PC-9 (cell line): ENCODE measurements around the gene SLCO1B3. TPM values are rescaled to one million over a fixed set of nuclear protein-coding genes. Genes with fewer than 3 reads are reported as not detected.

Source experiments
- BruUV-seq: library from RNA; stranded (reverse); fragments of 400-500 nt; replicated peaks from 2 replicates; lab custom pipeline; 2021; lab: Mats Ljungman, UMichigan
- CTCF ChIA-PET: fragments of 300-600 bp; sonication (Branson Sonifier 250); formaldehyde crosslinking; loops from one replicate; lab custom pipeline; 2022; ENCODE audit warnings: antibody characterized with exemption; lab: Charles Lee
- POLR2A ChIA-PET: fragments of 300-600 bp; sonication (Branson Sonifier 250); formaldehyde crosslinking; loops from one replicate; lab custom pipeline; 2022; ENCODE audit warnings: antibody characterized with exemption; ENCODE audit not compliant: unreplicated experiment; lab: Charles Lee
- DNase-seq, 2 experiments: peaks; one replicate each; pipeline versions ENCODE4 v3.0.0 to v3.0.0-alpha.2; 2015 to 2022; ENCODE audit warnings: mixed read lengths in 1 of 2
- H2AFZ ChIP-seq: fragments of 200-600 bp; sonication (generic); 2 replicates; pipeline ENCODE4 v1.8.1; 2017; ENCODE audit warnings: antibody characterized with exemption
- H3F3A ChIP-seq: fragments of 200-600 bp; sonication (generic); 2 replicates; pipeline ENCODE4 v1.8.1; 2017; ENCODE audit warnings: antibody characterized with exemption, mild to moderate bottlenecking, low read depth; ENCODE audit not compliant: insufficient read depth
- H3K27ac ChIP-seq: fragments of 200-600 bp; sonication (generic); 2 replicates; pipeline ENCODE4 v1.6.1; 2016; ENCODE audit warnings: mixed run types
- H3K27me3 ChIP-seq: fragments of 200-600 bp; sonication (generic); 2 replicates; pipeline ENCODE4 v1.6.1; 2016; ENCODE audit warnings: low read depth, mixed run types; ENCODE audit not compliant: insufficient read depth
- H3K36me3 ChIP-seq: fragments of 200-600 bp; sonication (generic); 2 replicates; pipeline ENCODE4 v1.6.1; 2016; ENCODE audit warnings: low read depth, mixed run types
- H3K4me1 ChIP-seq: fragments of 200-600 bp; sonication (generic); replicated peaks from 2 replicates; pipeline ENCODE4 v1.6.1; 2016; ENCODE audit warnings: mixed run types; ENCODE audit not compliant: insufficient read depth
- H3K4me2 ChIP-seq: fragments of 200-600 bp; sonication (generic); 2 replicates; pipeline ENCODE4 v1.6.1; 2017; ENCODE audit warnings: mixed run types
- H3K4me3 ChIP-seq: fragments of 200-600 bp; sonication (generic); 2 replicates; pipeline ENCODE4 v1.6.1; 2016; ENCODE audit warnings: mixed run types
- H3K79me2 ChIP-seq: fragments of 200-600 bp; sonication (generic); 2 replicates; pipeline ENCODE4 v1.6.1; 2017; ENCODE audit warnings: low read depth, mixed run types
- H3K9me2 ChIP-seq: fragments of 200-600 bp; sonication (generic); 2 replicates; pipeline ENCODE4 v1.8.1; 2017; ENCODE audit warnings: mild to moderate bottlenecking; ENCODE audit not compliant: insufficient read depth
- H3K9me3 ChIP-seq: fragments of 200-600 bp; sonication (generic); 2 replicates; pipeline ENCODE4 v1.8.1; 2016; ENCODE audit warnings: low read depth; ENCODE audit not compliant: insufficient read depth
- H4K20me1 ChIP-seq: fragments of 200-600 bp; sonication (generic); 2 replicates; pipeline ENCODE4 v1.8.1; 2017; ENCODE audit not compliant: insufficient read depth
- EZH2 ChIP-seq: fragments of 200-600 bp; sonication (generic); IDR thresholded peaks from 2 replicates; pipeline ENCODE4 v1.8.0; 2017; ENCODE audit warnings: antibody characterized with exemption, low read depth
- intact Hi-C: fragments of 100-400 bp; cut with micrococcal nuclease; formaldehyde crosslinking; loops from one replicate; pipeline ENCODE4 v1.10.0; 2022; ENCODE audit not compliant: unreplicated experiment
- total RNA-seq: library from RNA; stranded (reverse); gene quantifications from 2 replicates; pipeline ENCODE4 v1.2.3, GENCODE V29; 2021
- TF ChIP-seq, protein P1 (sequence below): fragments of 200-600 bp; sonication (generic); conservative IDR thresholded peaks from 2 replicates; pipeline ENCODE4 v1.6.1; 2017; ENCODE audit warnings: mixed run types, antibody characterized with exemption, mild to moderate bottlenecking, moderate library complexity

SLCO1B3 gene
- total RNA-seq, 1 experiment from 2014 or later, result 37.5 TPM

DNA sequence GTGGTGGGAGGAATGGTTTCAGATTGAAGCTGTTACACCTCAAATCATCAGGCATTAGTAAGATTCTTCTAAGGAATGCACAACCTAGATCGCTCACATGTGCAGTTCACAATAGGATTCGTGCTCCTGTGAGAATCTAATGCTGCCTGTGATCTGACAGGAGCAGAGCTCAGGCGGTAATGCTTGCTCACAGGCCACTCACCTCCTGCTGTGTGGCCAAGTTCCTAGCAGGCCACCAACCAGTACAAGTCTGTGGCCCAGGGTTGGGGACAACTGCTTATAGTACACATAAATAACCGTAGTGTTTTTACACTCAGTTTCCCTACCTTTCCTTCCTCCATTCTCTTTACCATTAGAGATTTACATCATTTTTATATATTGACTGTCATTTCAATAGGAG is 121.4 kb downstream of the SLCO1B3 start:
- no peaks in the 10 kb centered on the region for H3K9me2 ChIP-seq
- no peaks in the 10 kb centered on the region for H3K79me2 ChIP-seq
- no peak overlapping the region for H3K4me2 ChIP-seq
- H3F3A ChIP-seq, result no peaks in the 10 kb centered on the region
- no peaks in the 10 kb centered on the region for H4K20me1 ChIP-seq
- H3K27ac ChIP-seq, result no peak overlapping the region
- H3K9me3 ChIP-seq, result no peaks in the 10 kb centered on the region
- H3K36me3 ChIP-seq, result no peaks in the 10 kb centered on the region
- no peak overlapping the region for H3K4me3 ChIP-seq
- no peak for TF ChIP-seq EZH2
- ChIA-PET POLR2A (no interaction called here), CTCF (no interaction called here)
- H3K4me1 ChIP-seq, result no peaks in the 10 kb centered on the region
- H2AFZ ChIP-seq, result no peak overlapping the region
- intact Hi-C loops, result no loop called here
- no peaks in the 10 kb centered on the region for H3K27me3 ChIP-seq
- no TSS peak for BruUV-seq
- DNase-seq, result no peak

DNA sequence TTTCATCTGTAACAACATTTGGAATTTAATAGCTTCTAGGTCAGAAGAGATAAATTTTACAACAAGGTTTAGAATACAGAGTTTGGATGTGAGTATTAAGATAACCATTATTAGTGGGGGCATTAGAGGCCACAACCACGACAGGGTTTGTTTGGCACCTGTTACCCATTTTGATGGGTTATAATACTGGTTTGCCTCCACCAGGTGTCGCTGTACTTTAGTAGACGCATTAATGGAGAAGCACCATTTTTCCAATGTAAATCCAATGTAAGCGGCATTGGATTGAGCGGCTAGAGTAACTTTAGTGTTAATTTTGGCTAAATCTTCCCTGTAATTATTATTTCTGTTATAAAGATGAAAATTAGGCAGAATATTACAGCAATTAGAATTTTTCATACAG is 136.2 kb downstream of the SLCO1B3 start:
- CTCF ChIA-PET, result interaction anchor here (0.6 kb wide), 1 partner anchor 511 kb away, joined by 3 read pairs; no protein-coding TSS in a partner anchor
- DNase-seq, result no peak
- Histone ChIP-seq H3K79me2 (no peaks in the 10 kb centered on the region), H3K4me2 (no peak overlapping the region), H3K27ac (no peak overlapping the region), H3K36me3 (no peaks in the 10 kb centered on the region), H4K20me1 (no peaks in the 10 kb centered on the region), H3K4me3 (no peak overlapping the region), H3K9me3 (no peaks in the 10 kb centered on the region), H3K4me1 (no peaks in the 10 kb centered on the region), H3K9me2 (no peaks in the 10 kb centered on the region), H3F3A (no peaks in the 10 kb centered on the region), H3K27me3 (no peaks in the 10 kb centered on the region), H2AFZ (no peak overlapping the region)
- no TSS peak for BruUV-seq
- POLR2A ChIA-PET, result no interaction called here
- intact Hi-C loops, result no loop called here
- TF ChIP-seq EZH2, result no peak
- TF ChIP-seq, protein P1, sequence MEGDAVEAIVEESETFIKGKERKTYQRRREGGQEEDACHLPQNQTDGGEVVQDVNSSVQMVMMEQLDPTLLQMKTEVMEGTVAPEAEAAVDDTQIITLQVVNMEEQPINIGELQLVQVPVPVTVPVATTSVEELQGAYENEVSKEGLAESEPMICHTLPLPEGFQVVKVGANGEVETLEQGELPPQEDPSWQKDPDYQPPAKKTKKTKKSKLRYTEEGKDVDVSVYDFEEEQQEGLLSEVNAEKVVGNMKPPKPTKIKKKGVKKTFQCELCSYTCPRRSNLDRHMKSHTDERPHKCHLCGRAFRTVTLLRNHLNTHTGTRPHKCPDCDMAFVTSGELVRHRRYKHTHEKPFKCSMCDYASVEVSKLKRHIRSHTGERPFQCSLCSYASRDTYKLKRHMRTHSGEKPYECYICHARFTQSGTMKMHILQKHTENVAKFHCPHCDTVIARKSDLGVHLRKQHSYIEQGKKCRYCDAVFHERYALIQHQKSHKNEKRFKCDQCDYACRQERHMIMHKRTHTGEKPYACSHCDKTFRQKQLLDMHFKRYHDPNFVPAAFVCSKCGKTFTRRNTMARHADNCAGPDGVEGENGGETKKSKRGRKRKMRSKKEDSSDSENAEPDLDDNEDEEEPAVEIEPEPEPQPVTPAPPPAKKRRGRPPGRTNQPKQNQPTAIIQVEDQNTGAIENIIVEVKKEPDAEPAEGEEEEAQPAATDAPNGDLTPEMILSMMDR, result peak; percentile 76

DNA sequence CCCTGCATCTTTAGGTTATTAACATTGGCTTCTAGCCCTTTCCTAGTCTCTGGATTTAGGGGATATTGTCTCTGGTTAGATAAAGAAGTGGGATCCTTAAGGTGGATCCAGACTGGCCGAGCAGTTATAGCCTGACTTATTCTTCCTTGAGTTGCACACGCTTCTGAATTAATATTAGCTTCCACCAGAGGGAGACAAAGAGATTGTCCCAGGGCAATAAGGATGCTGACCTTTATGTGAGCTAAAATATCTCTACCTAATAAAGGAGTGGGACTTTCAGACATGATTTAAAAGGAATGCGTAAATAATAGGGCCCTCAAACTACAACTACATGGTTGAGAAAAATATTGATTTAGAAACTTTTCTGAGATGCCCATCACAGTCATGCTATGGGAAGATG is 139.7 kb downstream of the SLCO1B3 start:
- ChIA-PET CTCF (no interaction called here), POLR2A (no interaction called here)
- H3K4me1 ChIP-seq, result no peaks in the 10 kb centered on the region
- H3K27me3 ChIP-seq, result no peaks in the 10 kb centered on the region
- H3K27ac ChIP-seq, result no peak overlapping the region
- H4K20me1 ChIP-seq, result no peaks in the 10 kb centered on the region
- intact Hi-C loops, result no loop called here
- no peaks in the 10 kb centered on the region for H3K36me3 ChIP-seq
- TF ChIP-seq, protein P1, result peak; percentile 74
- no peak for TF ChIP-seq EZH2
- no peaks in the 10 kb centered on the region for H3K9me2 ChIP-seq
- no TSS peak for BruUV-seq
- DNase-seq, result no peak
- no peaks in the 10 kb centered on the region for H3F3A ChIP-seq
- H2AFZ ChIP-seq, result no peak overlapping the region
- H3K4me2 ChIP-seq, result no peak overlapping the region
- no peak overlapping the region for H3K4me3 ChIP-seq
- H3K79me2 ChIP-seq, result no peaks in the 10 kb centered on the region
- H3K9me3 ChIP-seq, result no peaks in the 10 kb centered on the region

DNA sequence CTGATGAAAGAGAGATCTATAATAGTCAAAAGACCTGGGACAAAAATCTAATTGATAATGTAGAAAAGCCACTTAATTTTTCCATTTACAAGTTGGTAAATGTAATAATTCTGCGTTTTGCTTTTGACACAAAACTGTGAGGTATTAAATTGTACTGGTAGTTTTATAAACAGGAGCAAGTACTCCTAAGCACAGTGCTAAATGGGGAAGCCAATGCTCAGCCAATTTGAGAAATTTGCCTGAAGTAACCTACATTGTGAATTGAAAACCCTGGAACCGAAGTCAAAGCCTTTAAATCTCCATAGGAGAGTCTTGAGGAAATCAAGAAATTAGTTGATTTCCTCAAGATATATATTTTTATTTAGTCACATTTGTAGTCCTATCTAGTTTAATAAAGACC is 152.8 kb downstream of the SLCO1B3 start:
- Histone ChIP-seq H4K20me1 (no peaks in the 10 kb centered on the region), H2AFZ (no peak overlapping the region), H3K4me1 (no peaks in the 10 kb centered on the region), H3F3A (no peaks in the 10 kb centered on the region), H3K27me3 (no peaks in the 10 kb centered on the region), H3K9me3 (no peaks in the 10 kb centered on the region), H3K36me3 (no peaks in the 10 kb centered on the region), H3K79me2 (no peaks in the 10 kb centered on the region), H3K9me2 (no peaks in the 10 kb centered on the region), H3K4me3 (no peak overlapping the region), H3K27ac (no peak overlapping the region), H3K4me2 (no peak overlapping the region)
- intact Hi-C loops, result no loop called here
- POLR2A ChIA-PET, result no interaction called here
- BruUV-seq, result no TSS peak
- CTCF ChIA-PET, result no interaction called here
- no peak for TF ChIP-seq EZH2
- TF ChIP-seq, protein P1, result no peak
- no peak for DNase-seq
